BE2C (cell line): ENCODE data around the gene HNRNPC.
"Not testable (repeated sequence)": the region's sequence is repeated elsewhere in the genome, so short reads cannot be mapped to it uniquely, and the experiment has no call there.

Experiments used
- DNase-seq: peaks from one replicate; pipeline ENCODE4 v3.0.0-alpha.2; 2020
- H3K27me3 ChIP-seq: fragments of 250-450 bp; sonication (Bioruptor Pico); 2 replicates; pipeline ENCODE4 v1.5.1; 2020; ENCODE audit warnings: mild to moderate bottlenecking
- H3K36me3 ChIP-seq: fragments of 250-450 bp; sonication (Bioruptor Pico); 2 replicates; pipeline ENCODE4 v1.5.1; 2020; ENCODE audit warnings: mild to moderate bottlenecking
- H3K4me1 ChIP-seq: fragments of 250-450 bp; sonication (Bioruptor Pico); 2 replicates; pipeline ENCODE4 v1.5.1; 2020
- H3K4me3 ChIP-seq: 2 replicates; pipeline ENCODE4 v1.5.1; 2011; ENCODE audit warnings: low read depth, low read length
- H3K9me3 ChIP-seq: fragments of 250-450 bp; sonication (Bioruptor Pico); 2 replicates; pipeline ENCODE4 v1.5.1; 2020
- TF ChIP-seq, protein P1 (sequence below): IDR thresholded peaks from 2 replicates; pipeline ENCODE4 v1.5.1; 2012; ENCODE audit warnings: mild to moderate bottlenecking, low read depth, low read length

The HNRNPC gene

DNA sequence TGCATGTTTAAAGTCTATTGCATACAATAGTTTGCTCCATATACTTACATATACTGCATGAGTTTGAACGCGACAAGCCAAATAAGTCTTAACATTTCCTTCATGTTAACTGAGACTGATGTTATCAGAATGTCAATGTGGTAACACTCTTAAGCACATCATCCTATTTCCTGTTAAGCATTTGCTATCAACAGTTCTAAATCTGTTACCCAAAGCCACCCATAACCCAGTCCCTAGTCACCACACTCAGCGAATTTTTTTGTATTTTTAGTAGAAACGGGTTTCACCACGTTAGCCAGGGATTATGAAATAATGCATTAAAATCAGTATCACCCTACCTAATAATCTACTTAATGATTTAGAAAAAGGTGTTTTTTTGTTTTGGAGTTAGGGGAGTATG lies 39.4 kb downstream of the HNRNPC start:
- H3K36me3 ChIP-seq = peaks cover 96% of the 10 kb centered on the region
- TF ChIP-seq, protein P1, sequence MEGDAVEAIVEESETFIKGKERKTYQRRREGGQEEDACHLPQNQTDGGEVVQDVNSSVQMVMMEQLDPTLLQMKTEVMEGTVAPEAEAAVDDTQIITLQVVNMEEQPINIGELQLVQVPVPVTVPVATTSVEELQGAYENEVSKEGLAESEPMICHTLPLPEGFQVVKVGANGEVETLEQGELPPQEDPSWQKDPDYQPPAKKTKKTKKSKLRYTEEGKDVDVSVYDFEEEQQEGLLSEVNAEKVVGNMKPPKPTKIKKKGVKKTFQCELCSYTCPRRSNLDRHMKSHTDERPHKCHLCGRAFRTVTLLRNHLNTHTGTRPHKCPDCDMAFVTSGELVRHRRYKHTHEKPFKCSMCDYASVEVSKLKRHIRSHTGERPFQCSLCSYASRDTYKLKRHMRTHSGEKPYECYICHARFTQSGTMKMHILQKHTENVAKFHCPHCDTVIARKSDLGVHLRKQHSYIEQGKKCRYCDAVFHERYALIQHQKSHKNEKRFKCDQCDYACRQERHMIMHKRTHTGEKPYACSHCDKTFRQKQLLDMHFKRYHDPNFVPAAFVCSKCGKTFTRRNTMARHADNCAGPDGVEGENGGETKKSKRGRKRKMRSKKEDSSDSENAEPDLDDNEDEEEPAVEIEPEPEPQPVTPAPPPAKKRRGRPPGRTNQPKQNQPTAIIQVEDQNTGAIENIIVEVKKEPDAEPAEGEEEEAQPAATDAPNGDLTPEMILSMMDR = no peak
- no peak for DNase-seq
- H3K4me1 ChIP-seq = no peaks in the 10 kb centered on the region
- no peak overlapping the region for H3K4me3 ChIP-seq
- H3K9me3 ChIP-seq = no peaks in the 10 kb centered on the region
- no peaks in the 10 kb centered on the region for H3K27me3 ChIP-seq

DNA sequence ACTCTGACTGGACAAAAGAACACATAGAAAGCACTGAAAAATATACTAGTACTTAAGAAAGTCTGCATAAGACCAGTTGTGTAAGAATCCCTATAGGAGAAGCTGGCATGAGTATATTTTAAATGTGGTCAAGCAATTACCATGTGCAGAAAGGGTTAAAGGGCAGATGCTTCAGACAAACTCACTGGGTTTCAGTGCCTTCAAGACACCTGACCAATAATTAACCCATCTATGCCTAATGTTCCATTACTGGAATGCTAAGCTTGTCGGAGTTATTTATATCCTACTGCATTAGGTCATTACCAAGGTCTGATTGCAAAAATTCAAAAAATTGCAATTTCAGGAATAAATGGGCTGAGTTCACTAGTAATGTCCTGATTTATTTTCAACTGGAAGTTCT lies 41.3 kb downstream of the HNRNPC start:
- no peaks in the 10 kb centered on the region for H3K9me3 ChIP-seq
- TF ChIP-seq, protein P1 = no peak
- DNase-seq = no peak

DNA sequence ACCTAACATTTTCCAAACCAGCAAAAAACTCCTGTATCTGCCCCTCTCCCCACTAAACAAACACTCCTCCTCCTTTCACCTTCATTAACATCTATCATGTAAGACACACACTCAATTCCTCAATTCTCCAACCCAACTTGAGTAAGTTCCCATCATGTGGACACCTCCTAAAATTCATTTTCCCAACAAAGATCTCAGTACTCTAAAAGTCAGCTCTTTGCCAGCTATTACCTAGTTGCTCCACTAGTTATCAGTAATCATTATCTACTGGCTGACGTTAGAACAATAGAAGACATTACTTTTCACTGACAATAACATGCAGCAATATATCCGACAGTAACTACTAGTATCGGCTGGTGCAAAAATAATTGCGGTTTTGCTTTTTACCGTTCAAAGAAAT lies 42.1 kb downstream of the HNRNPC start:
- Histone ChIP-seq H3K36me3 (peaks cover 98% of the 10 kb centered on the region), H3K9me3 (no peaks in the 10 kb centered on the region), H3K4me3 (no peak overlapping the region), H3K27me3 (no peaks in the 10 kb centered on the region), H3K4me1 (no peaks in the 10 kb centered on the region)
- DNase-seq = no peak
- TF ChIP-seq, protein P1 = no peak

More for the DNA sequence above, 41.3 kb downstream of the HNRNPC start:
- peaks cover 98% of the 10 kb centered on the region for H3K36me3 ChIP-seq
- no peaks in the 10 kb centered on the region for H3K27me3 ChIP-seq
- no peak overlapping the region for H3K4me3 ChIP-seq
- no peaks in the 10 kb centered on the region for H3K4me1 ChIP-seq

DNA sequence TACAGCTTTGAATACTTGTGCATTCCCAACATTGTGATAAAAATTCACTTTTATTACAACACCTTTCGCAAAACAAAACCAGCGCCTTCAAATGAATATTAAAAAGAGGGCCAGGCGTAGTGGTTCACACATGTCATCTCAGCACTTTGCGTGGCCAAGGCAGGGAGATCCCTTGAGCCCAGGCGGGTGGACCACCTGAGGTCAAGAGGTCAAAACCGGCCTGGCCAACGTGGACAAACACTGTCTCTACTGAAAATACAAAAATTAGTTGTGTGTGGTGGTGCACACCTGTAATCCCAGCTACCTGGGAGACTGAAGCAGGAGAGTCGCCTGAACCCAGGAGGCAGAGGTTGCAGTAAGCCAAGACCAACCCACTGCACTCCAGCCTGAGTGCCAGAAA lies 42.8 kb downstream of the HNRNPC start:
- Histone ChIP-seq H3K36me3 (peaks cover 96% of the 10 kb centered on the region), H3K9me3 (no peaks in the 10 kb centered on the region), H3K4me3 (no peak overlapping the region), H3K27me3 (no peaks in the 10 kb centered on the region), H3K4me1 (no peaks in the 10 kb centered on the region)
- no peak for DNase-seq
- TF ChIP-seq, protein P1 = no peak

DNA sequence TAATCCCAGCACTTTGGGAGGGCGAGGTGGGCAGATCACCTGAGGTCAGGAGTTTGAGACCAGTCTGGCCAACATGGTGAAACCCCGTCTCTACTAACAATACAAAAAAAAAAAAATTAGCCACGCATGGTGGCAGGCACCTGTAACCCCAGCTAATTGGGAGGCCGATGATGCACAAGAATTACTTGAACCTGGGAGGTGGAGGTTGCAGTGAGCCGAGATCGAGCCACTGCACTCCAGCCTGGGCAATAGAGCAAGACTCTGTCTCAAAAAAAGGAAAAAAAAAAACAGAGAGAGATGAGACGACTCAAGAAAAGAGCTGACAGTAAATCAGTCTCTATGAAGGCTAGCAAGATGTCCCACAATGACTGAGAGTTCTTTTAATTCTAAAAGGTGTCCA lies 44.1 kb downstream of the HNRNPC start:
- DNase-seq, H3K9me3 ChIP-seq, H3K27me3 ChIP-seq, H3K4me1 ChIP-seq, H3K4me3 ChIP-seq: not testable (repeated sequence)
- peaks cover 96% of the 10 kb centered on the region for H3K36me3 ChIP-seq

DNA sequence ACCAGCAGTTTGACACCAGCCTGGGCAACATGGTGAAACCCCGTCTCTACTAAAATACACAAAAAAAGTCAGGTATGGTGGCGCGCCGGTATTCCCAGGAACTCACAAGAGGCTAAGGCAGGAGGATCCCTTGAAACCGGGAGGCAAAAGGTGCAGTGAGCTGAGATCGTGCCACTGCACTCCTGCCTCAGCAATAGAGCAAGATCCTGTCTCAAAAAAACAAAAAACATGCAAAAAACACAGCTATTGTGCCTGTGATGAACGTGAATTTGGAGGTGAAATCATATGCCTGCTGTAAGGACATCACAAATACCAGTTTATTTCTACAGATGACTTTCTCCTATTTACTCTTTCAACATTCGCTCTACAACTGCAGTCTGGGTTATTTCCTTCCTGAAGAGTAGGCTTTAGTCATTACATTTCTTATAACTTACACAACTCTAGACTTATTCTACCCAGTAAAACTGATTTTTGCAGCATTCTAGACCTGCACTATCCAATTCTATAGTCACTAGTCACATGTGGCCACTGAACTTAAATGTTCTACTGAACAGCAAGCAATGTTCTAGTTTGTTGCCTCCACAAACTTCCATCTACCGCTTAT lies 48.3 kb downstream of the HNRNPC start:
- Histone ChIP-seq H3K27me3 (no peaks in the 10 kb centered on the region), H3K9me3 (no peaks in the 10 kb centered on the region), H3K36me3 (peaks cover 97% of the 10 kb centered on the region), H3K4me3 (no peak overlapping the region), H3K4me1 (no peaks in the 10 kb centered on the region)
- TF ChIP-seq, protein P1 = no peak
- no peak for DNase-seq
